Measurements from ENCODE around the gene PTPN4.

The PTPN4 gene

DNA sequence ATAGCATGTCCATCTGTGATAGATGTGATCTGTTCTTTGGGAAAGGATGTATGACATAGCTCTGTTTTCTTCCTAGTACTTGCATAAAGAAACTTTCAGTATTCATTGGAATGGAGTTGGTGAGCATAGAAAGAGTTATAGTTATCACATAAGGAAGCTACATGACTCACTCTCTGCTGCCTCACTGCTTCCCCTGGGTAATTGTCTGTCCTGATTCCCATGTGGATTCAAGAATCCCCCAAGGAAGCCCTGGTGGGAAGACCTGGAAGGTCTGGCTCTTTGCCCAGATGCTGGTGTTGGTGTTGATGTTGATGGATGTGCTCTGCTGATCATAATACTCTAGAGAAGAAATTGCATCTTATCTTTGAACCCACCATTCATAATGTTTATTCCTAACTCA lies 60.6 kb downstream of the PTPN4 start:
- no peak for DNase-seq (ENCODE audit: low spot score)
- in situ Hi-C loops (cut with MboI; ENCODE audit: low pct_unique_long_range_greater_than_20kb, low sequenced_read_pairs, unreplicated experiment) = no loop called here
- TF ChIP-seq, protein P1, sequence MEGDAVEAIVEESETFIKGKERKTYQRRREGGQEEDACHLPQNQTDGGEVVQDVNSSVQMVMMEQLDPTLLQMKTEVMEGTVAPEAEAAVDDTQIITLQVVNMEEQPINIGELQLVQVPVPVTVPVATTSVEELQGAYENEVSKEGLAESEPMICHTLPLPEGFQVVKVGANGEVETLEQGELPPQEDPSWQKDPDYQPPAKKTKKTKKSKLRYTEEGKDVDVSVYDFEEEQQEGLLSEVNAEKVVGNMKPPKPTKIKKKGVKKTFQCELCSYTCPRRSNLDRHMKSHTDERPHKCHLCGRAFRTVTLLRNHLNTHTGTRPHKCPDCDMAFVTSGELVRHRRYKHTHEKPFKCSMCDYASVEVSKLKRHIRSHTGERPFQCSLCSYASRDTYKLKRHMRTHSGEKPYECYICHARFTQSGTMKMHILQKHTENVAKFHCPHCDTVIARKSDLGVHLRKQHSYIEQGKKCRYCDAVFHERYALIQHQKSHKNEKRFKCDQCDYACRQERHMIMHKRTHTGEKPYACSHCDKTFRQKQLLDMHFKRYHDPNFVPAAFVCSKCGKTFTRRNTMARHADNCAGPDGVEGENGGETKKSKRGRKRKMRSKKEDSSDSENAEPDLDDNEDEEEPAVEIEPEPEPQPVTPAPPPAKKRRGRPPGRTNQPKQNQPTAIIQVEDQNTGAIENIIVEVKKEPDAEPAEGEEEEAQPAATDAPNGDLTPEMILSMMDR (IDR thresholded peaks at IDR 0.05; ENCODE audit: extremely low read depth, insufficient read depth, missing control alignments) = no peak

DNA sequence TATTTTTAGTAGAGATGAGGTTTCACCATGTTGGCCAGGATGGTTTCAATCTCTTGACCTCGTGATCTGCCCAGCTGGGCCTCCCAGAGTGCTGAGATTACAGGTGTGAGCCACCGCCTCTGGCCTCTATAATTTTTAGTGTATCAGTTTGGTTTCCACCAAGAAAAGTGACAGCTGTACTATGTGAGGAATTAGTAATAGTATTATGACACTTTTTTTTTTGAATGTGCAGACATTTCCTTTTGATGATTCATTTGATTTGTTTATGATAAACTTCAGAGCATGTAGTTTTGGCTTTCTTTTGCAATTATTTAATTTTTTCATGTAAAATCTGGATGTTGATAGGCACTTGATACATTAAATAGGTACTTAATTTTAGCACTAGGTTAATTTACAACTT lies 61.5 kb downstream of the PTPN4 start:
- no peak for DNase-seq (ENCODE audit: low spot score)
- in situ Hi-C loops (cut with MboI; ENCODE audit: low pct_unique_long_range_greater_than_20kb, low sequenced_read_pairs, unreplicated experiment) = no loop called here
- TF ChIP-seq, protein P1 (IDR thresholded peaks at IDR 0.05; ENCODE audit: extremely low read depth, insufficient read depth, missing control alignments) = no peak

DNA sequence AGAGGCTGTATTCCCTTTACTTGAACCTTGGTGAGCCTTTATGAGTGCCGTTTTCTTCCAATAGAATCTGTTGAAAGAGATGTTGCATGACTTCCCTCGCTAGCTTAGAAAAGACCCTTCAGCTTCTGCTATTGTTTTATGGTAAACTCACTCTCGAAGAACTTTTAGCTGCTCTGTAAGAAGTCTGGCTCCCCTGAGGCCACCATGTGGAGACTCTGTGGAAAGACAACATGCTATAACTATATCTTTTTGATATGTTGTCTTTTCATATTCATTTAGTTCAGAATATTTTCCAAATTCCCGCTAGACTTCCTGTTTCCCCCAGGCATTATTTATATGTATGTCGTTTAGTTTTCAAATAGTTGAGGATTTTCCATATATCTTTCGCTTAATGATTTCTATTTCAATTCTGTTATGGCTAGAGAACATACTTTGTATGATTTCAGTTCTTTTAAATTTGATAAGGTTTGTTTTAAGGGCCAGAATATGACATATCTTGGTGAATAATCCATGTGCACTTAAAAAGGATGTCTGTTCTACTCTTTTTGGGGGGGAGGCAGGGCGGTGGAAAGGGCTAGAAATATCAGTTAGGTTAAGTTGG lies 64.1 kb downstream of the PTPN4 start:
- TF ChIP-seq, protein P1 (IDR thresholded peaks at IDR 0.05; ENCODE audit: extremely low read depth, insufficient read depth, missing control alignments) = peak; percentile 55
- in situ Hi-C loops (cut with MboI; ENCODE audit: low pct_unique_long_range_greater_than_20kb, low sequenced_read_pairs, unreplicated experiment) = no loop called here
- DNase-seq (ENCODE audit: low spot score) = no peak

DNA sequence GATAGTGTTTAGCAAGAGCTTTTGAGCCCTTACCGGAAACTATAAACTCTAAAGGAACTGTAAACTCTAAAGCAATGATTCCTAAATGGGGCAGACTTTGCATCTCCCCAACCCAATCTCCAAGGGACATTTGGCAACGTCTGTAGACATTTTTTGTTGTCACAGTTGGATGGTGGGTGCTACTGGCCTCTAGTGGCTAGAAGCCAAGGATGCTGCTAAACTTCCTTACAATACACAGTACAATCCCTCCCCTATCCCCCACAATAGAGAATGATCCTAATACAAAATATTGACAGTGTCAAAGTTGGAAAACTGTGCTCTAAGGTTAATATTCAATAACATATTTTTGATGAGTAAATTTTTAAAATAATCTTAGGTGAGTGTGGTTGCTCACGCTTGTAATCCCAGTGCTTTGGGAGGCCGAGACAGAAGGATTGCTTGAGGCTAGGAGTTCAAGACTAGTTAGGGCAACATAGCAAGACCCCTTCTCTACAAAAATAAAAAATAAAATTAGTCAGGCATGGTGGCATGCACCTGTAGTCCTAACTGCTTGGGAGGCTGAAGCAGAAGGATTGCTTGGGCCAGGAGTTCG lies 66.7 kb downstream of the PTPN4 start:
- peak; percentile 25 for DNase-seq (ENCODE audit: low spot score)

DNA sequence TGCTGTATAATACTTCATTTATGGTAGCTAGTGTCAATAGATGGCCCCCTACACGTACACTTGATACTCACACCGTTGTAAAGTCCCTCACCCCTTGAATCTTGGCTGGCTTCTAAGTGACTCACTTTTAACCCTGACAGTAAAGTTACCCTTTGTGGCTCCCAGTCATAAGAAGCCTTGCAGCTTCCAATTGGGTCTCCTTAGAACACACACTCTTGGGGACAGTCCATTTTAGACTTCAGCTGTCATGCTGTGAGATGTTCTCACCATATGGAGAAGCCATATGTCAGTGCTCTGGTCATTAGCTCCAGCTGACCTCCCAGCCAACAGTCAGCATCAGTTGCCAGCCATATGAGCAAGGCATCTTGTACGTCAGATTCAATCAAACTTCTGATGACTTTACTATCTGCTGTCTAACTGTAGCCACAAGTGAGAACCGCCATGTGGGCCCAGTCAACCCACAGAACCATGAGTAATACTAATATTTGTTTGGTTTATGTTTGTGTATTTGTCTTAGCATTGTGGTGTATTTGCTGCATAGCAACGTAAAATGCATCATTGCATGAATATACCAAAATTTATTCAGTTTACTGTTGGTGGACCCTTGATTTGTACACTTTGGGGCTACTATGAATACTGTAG lies 68.3 kb downstream of the PTPN4 start:
- TF ChIP-seq, protein P1 (IDR thresholded peaks at IDR 0.05; ENCODE audit: extremely low read depth, insufficient read depth, missing control alignments) = no peak
- DNase-seq (ENCODE audit: low spot score) = no peak
- in situ Hi-C loops (cut with MboI; ENCODE audit: low pct_unique_long_range_greater_than_20kb, low sequenced_read_pairs, unreplicated experiment) = no loop called here

More for the DNA sequence above, 66.7 kb downstream of the PTPN4 start:
- in situ Hi-C loops (cut with MboI; ENCODE audit: low pct_unique_long_range_greater_than_20kb, low sequenced_read_pairs, unreplicated experiment) = no loop called here
- TF ChIP-seq, protein P1 (IDR thresholded peaks at IDR 0.05; ENCODE audit: extremely low read depth, insufficient read depth, missing control alignments) = peak; percentile 58

DNA sequence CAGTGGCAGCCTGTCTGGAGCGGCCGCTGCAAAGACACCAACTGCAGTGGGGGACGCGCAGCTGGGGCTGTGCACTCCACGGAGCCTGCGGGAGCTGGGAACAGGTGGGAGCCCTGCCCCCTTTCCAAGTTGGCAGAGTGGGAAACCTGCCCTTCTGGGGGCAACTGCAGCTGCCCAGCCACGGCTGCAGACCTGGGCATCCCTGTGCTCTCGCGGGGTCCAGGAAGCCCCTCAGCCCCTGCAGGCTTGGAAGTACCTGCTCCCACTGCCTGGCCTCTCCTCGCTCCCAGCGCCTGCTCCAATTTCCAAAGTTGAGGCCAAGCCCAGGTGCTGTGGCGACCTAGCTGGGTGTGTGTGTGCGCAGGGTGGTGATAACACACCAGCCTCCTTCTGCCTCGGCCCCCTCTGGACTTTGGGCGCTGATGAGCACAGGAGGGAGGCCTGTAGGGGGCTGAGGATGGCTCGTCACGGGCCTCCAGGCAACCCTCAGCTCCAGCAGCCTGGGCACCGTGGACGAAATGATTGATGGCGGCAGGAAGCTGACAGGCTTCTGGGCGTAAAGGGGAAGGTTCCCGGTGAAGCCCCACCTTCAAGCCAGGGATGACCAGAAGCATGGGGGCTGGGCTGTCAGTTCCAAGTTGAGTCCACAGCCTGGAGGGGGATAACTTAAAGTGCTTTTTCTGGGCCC lies 76.9 kb downstream of the PTPN4 start:
- in situ Hi-C loops (cut with MboI; ENCODE audit: low pct_unique_long_range_greater_than_20kb, low sequenced_read_pairs, unreplicated experiment) = no loop called here
- no peak for DNase-seq (ENCODE audit: low spot score)
- TF ChIP-seq, protein P1 (IDR thresholded peaks at IDR 0.05; ENCODE audit: extremely low read depth, insufficient read depth, missing control alignments) = no peak

Data from GM13977 (cell line).